ENCODE measurements around the gene CMC4. TPM values are rescaled to one million over a fixed set of nuclear protein-coding genes. Genes with fewer than 3 reads are reported as not detected.

CMC4 gene
- total and polyA plus RNA-seq, 2 of the 4 experiments (the other 2 are of a cell fraction): 6.4 to 8.4 TPM

GRCh38 chrX:155094468-155095061, 23.6 kb upstream of the CMC4 start:
- intact Hi-C loops (cut with micrococcal nuclease) (loop anchor here (10.0 kb wide), 1 partner anchor 120 kb away; the partner anchor contains the start of gene VBP1), dilution Hi-C loops (cut with HindIII; ENCODE audit: low sequenced_read_pairs, unreplicated experiment) (no loop called here), in situ Hi-C loops (cut with MboI; ENCODE audit: low sequenced_read_pairs) (loop anchor here (10.0 kb wide), 1 partner anchor 730 kb away; no protein-coding TSS in a partner anchor)
- Histone ChIP-seq H3K4ac (ENCODE audit: low read depth, low read length) (no peak overlapping the region), H3K27ac (ENCODE audit: insufficient read depth, low read length) (no peak overlapping the region), H3K14ac (replicated peaks; ENCODE audit: low read depth, low read length) (no peak overlapping the region), H3K9me3 (ENCODE audit: control insufficient read depth, insufficient read depth, low read length) (no peaks in the 10 kb centered on the region), H2BK120ac (ENCODE audit: low read depth, low read length) (no peak overlapping the region), H3K9me1 (ENCODE audit: insufficient read depth, low read length) (no peaks in the 10 kb centered on the region), H3K9ac (ENCODE audit: low read depth, low read length) (no peak overlapping the region), H3K4me1 (ENCODE audit: control insufficient read depth, insufficient read depth, low read length) (no peaks in the 10 kb centered on the region), H4K5ac (ENCODE audit: low read depth, low read length) (no peak overlapping the region), H3K18ac (ENCODE audit: low read depth, low read length) (no peak overlapping the region), H4K91ac (ENCODE audit: insufficient read depth, low read depth, low read length) (no peak overlapping the region), H4K8ac (ENCODE audit: low read depth in 2 of 2, low read length in 2 of 2) (no peak overlapping the region), H2BK20ac (ENCODE audit: low read depth, low read length) (no peak overlapping the region), H3K27me3 (ENCODE audit: control insufficient read depth, insufficient read depth, low read length) (no peaks in the 10 kb centered on the region), H3K79me1 (ENCODE audit: low read depth in 1 of 2, low read length in 2 of 2) (no peaks in the 10 kb centered on the region), H3K4me3 (ENCODE audit: insufficient read depth, low read depth, low read length) (no peak overlapping the region), H3K23ac (ENCODE audit: low read depth, low read length) (no peak overlapping the region), H2AK5ac (ENCODE audit: low read depth, low read length) (no peak overlapping the region), H2BK15ac (ENCODE audit: low read depth, low read length) (no peak overlapping the region), H3K4me2 (ENCODE audit: low read depth, low read length) (no peak overlapping the region), H2BK5ac (ENCODE audit: low read depth, low read length, poor library complexity, severe bottlenecking) (no peak overlapping the region), H4K20me1 (ENCODE audit: insufficient read depth, low read length) (no peaks in the 10 kb centered on the region), H2AFZ (replicated peaks; ENCODE audit: low read length, poor library complexity) (no peak overlapping the region), H3K56ac (ENCODE audit: extremely low read depth, insufficient read depth, low read length) (no peak overlapping the region), H2AK9ac (replicated peaks; ENCODE audit: low read depth, low read length, poor library complexity) (no peak overlapping the region), H3K36me3 (ENCODE audit: control insufficient read depth, insufficient read depth, low read length) (peaks cover 4% of the 10 kb centered on the region; the same call in 1 of the 2 replicates)
- CTCF ChIA-PET: interaction anchor here (0.6 to 1.8 kb wide), 4 partner anchors 9 to 54 kb away, joined by 3 to 5 read pairs (median 4); no protein-coding TSS in a partner anchor
- ATAC-seq (ENCODE audit: low read depth): peak; percentile 61; the same call in 1 of the 2 replicates
- no TSS peak for BruUV-seq (replicated peaks)
- POLR2A ChIA-PET (ENCODE audit: unreplicated experiment): no interaction called here
- peak; percentile 21 for DNase-seq
- TF ChIP-seq RCOR1 (IDR thresholded peaks at IDR 0.05; ENCODE audit: insufficient replicate concordance, low read length) (no peak), MAZ (IDR thresholded peaks at IDR 0.05; ENCODE audit: borderline replicate concordance, low read depth, low read length) (no peak), CEBPB (IDR thresholded peaks at IDR 0.05; ENCODE audit: low read depth, low read length) (no peak), CTCF (conservative IDR thresholded peaks at IDR 0.05; ENCODE audit: low read depth, low read length) (peak; percentile 54), ELK1 (IDR thresholded peaks at IDR 0.05; ENCODE audit: borderline replicate concordance, low read depth, low read length) (no peak), CHD1 (IDR thresholded peaks at IDR 0.05; ENCODE audit: low read depth, low read length) (no peak), SMC3 (IDR thresholded peaks at IDR 0.05; ENCODE audit: low read depth, low read length) (peak; percentile 37), MAFK (IDR thresholded peaks at IDR 0.05; ENCODE audit: low read depth, low read length) (no peak), MXI1 (IDR thresholded peaks at IDR 0.05; ENCODE audit: borderline replicate concordance, low read depth, low read length) (no peak), RAD21 (IDR thresholded peaks at IDR 0.05; ENCODE audit: low read length) (peak; percentile 43), RFX5 (IDR thresholded peaks at IDR 0.05; ENCODE audit: low read depth, low read length) (no peak), FOS (IDR thresholded peaks at IDR 0.05; ENCODE audit: low read depth, low read length) (no peak)
- WGBS, 2 experiments (ENCODE audit: extremely low coverage in 2 of 2, insufficient read length in 1 of 2): no CpG with 5 or more reads among the region's 4 CpGs
